ENCODE data around the gene FAM9C.

GRCh38 chrX:13053171-13053570, 8.8 kb upstream of the FAM9C start:
- no peak for TF ChIP-seq PATZ1 (CRISPR knock-in tag; IDR thresholded peaks at IDR 0.05; ENCODE audit: borderline replicate concordance)
- no peak for TF ChIP-seq ARNTL (CRISPR knock-in tag; IDR thresholded peaks at IDR 0.05; ENCODE audit: borderline replicate concordance, low read depth)
- TF ChIP-seq TCF4 (CRISPR knock-in tag; IDR thresholded peaks at IDR 0.05; ENCODE audit: borderline replicate concordance): no peak
- no peak for TF ChIP-seq BACH2 (CRISPR knock-in tag; IDR thresholded peaks at IDR 0.05; ENCODE audit: borderline replicate concordance)
- no peak for TF ChIP-seq OSR1 (CRISPR knock-in tag; IDR thresholded peaks at IDR 0.05)
- no peak for TF ChIP-seq TOX (CRISPR knock-in tag; IDR thresholded peaks at IDR 0.05; ENCODE audit: borderline replicate concordance)
- no peak for TF ChIP-seq SNAI2 (CRISPR knock-in tag; IDR thresholded peaks at IDR 0.05)
- TF ChIP-seq GLIS3 (CRISPR knock-in tag; IDR thresholded peaks at IDR 0.05): no peak
- TF ChIP-seq CREB5 (CRISPR knock-in tag; IDR thresholded peaks at IDR 0.05; ENCODE audit: low read depth): no peak
- TF ChIP-seq CSRNP3 (CRISPR knock-in tag; IDR thresholded peaks at IDR 0.05): no peak
- TF ChIP-seq ZC3H10 (CRISPR knock-in tag; IDR thresholded peaks at IDR 0.05): no peak
- no peak for TF ChIP-seq RARB (CRISPR knock-in tag; IDR thresholded peaks at IDR 0.05)
